ENCODE measurements around the gene ACAP2.

ACAP2 gene

DNA sequence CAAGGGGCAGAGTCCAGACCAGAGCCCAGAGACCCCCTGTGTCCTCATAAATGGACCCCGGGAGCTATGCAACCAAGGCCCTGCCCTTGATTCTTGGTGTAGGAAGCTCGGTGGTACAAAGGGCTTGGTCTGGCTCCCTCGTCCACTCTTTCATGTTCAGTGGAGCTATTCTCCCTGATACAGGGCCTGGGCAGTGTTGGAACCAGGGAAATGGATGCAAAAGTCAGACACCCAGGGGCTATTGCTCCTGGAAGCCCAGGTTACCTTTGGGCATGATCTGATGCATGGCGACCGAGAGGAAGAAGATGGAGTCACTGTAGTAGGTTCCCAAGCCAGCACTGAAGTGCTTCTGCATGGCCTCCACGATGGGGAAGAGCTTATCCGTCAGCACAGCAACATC, 216.4 kb downstream of the ACAP2 start:
- H3K27ac ChIP-seq, result no peak overlapping the region
- H3K36me3 ChIP-seq, result no peaks in the 10 kb centered on the region
- H3K9me3 ChIP-seq, result no peaks in the 10 kb centered on the region
- no peaks in the 10 kb centered on the region for H3K4me1 ChIP-seq (ENCODE audit: control insufficient read depth in 1 of 2, insufficient read depth in 1 of 2, low read depth in 1 of 2, low read length in 1 of 2)
- TF ChIP-seq, protein P1, sequence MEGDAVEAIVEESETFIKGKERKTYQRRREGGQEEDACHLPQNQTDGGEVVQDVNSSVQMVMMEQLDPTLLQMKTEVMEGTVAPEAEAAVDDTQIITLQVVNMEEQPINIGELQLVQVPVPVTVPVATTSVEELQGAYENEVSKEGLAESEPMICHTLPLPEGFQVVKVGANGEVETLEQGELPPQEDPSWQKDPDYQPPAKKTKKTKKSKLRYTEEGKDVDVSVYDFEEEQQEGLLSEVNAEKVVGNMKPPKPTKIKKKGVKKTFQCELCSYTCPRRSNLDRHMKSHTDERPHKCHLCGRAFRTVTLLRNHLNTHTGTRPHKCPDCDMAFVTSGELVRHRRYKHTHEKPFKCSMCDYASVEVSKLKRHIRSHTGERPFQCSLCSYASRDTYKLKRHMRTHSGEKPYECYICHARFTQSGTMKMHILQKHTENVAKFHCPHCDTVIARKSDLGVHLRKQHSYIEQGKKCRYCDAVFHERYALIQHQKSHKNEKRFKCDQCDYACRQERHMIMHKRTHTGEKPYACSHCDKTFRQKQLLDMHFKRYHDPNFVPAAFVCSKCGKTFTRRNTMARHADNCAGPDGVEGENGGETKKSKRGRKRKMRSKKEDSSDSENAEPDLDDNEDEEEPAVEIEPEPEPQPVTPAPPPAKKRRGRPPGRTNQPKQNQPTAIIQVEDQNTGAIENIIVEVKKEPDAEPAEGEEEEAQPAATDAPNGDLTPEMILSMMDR (IDR thresholded peaks at IDR 0.05), result no peak
- no peaks in the 10 kb centered on the region for H3K27me3 ChIP-seq
- H3K4me3 ChIP-seq (ENCODE audit: low read depth in 1 of 2, low read length in 1 of 2), result no peak overlapping the region

DNA sequence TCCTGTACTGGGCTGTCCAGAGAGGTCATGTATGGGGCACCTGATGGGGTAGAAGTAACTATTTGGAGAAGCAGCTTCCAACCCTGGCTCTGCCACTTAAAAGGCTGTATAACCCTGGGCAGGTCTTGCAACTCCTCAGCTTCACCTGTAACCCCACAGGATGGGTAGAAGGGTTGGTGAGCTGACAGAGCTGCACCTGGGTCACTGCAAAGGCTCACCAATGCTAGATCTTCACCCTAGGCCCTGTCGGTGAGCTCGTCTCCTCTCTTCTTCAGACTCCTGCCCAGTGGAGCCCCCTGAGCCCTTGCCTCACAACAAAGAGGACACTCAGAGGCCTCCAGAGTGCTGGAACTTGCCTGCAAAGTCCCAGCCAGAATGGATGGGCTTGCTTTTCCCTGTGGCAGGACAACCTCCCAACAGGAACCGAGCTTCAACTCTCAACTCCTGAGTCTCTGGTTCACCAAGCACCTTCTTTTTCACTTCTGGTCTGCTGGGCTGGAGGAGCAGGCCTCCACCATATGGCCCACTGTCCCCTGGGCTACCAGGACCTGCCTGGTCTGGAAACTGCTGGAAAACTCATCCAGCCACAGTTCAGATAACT, 217.7 kb downstream of the ACAP2 start:
- H3K4me1 ChIP-seq (ENCODE audit: control insufficient read depth in 1 of 2, insufficient read depth in 1 of 2, low read depth in 1 of 2, low read length in 1 of 2), result no peaks in the 10 kb centered on the region

More for the DNA sequence above, 217.7 kb downstream of the ACAP2 start:
- Histone ChIP-seq H3K4me3 (ENCODE audit: low read depth in 1 of 2, low read length in 1 of 2) (no peak overlapping the region), H3K36me3 (no peaks in the 10 kb centered on the region), H3K27me3 (no peaks in the 10 kb centered on the region), H3K9me3 (no peaks in the 10 kb centered on the region), H3K27ac (no peak overlapping the region)
- TF ChIP-seq, protein P1 (IDR thresholded peaks at IDR 0.05), result no peak
